HG02973 (cell line): ENCODE data around the gene ALG6.
"Not testable (repeated sequence)": the region's sequence is repeated elsewhere in the genome, so short reads cannot be mapped to it uniquely, and the experiment has no call there.

Source experiments
- ATAC-seq: cut with Tn5 transposase; IDR thresholded peaks from one replicate; pipeline ENCODE4 v1.9.1; 2021; ENCODE audit warnings: moderate library complexity; ENCODE audit not compliant: unreplicated experiment

ALG6 gene

GRCh38 chr1:63411066-63411465 is 43.6 kb downstream of the ALG6 start:
- no peak for ATAC-seq

GRCh38 chr1:63413394-63413793 is 46.0 kb downstream of the ALG6 start:
- no peak for ATAC-seq

- ATAC-seq, result no peak
Observed at GRCh38 chr1:63414691-63415365, 47.4 kb downstream of the ALG6 start.

GRCh38 chr1:63418101-63418500 is 50.7 kb downstream of the ALG6 start:
- ATAC-seq, result no peak

- not testable (repeated sequence) for ATAC-seq
Observed at GRCh38 chr1:63420746-63421145, 53.3 kb downstream of the ALG6 start.

GRCh38 chr1:63423649-63424048 is 56.2 kb downstream of the ALG6 start:
- ATAC-seq, result no peak

GRCh38 chr1:63428815-63429214 is 61.4 kb downstream of the ALG6 start:
- ATAC-seq, result no peak

GRCh38 chr1:63429281-63429680 is 61.9 kb downstream of the ALG6 start:
- no peak for ATAC-seq

GRCh38 chr1:63435161-63435560 is 67.7 kb downstream of the ALG6 start:
- ATAC-seq, result no peak

- no peak for ATAC-seq
Observed at GRCh38 chr1:63442141-63442475, 74.7 kb downstream of the ALG6 start.

GRCh38 chr1:63448731-63449246 is 81.4 kb downstream of the ALG6 start:
- no peak for ATAC-seq

GRCh38 chr1:63450416-63450815 is 83.0 kb downstream of the ALG6 start:
- ATAC-seq, result no peak

GRCh38 chr1:63453232-63453631 is 85.8 kb downstream of the ALG6 start:
- no peak for ATAC-seq

GRCh38 chr1:63454269-63454668 is 86.8 kb downstream of the ALG6 start:
- ATAC-seq, result no peak

GRCh38 chr1:63458750-63459149 is 91.3 kb downstream of the ALG6 start:
- no peak for ATAC-seq

GRCh38 chr1:63461661-63462230 is 94.3 kb downstream of the ALG6 start:
- ATAC-seq, result no peak

GRCh38 chr1:63463248-63463647 is 95.8 kb downstream of the ALG6 start:
- no peak for ATAC-seq

GRCh38 chr1:63466181-63466580 is 98.8 kb downstream of the ALG6 start:
- no peak for ATAC-seq

GRCh38 chr1:63466759-63467158 is 99.3 kb downstream of the ALG6 start:
- ATAC-seq, result no peak

- not testable (repeated sequence) for ATAC-seq
Observed at GRCh38 chr1:63468683-63469082, 101.3 kb downstream of the ALG6 start.

- ATAC-seq, result no peak
Observed at GRCh38 chr1:63475761-63476160, 108.3 kb downstream of the ALG6 start.

GRCh38 chr1:63480057-63480456 is 112.6 kb downstream of the ALG6 start:
- ATAC-seq, result no peak

- ATAC-seq, result no peak
Observed at GRCh38 chr1:63486629-63487028, 119.2 kb downstream of the ALG6 start.
